RWPE2 (cell line): ENCODE data around the gene POC1B.

Experiments
- ATAC-seq: fragments of 200-7000 bp; cut with Tn5 transposase; 3 replicates; pipeline ENCODE4 v1.9.1; 2021; ENCODE audit warnings: low read depth
- DNase-seq: peaks from one replicate; pipeline ENCODE4 v3.0.0-alpha.2; 2020; ENCODE audit warnings: low spot score
- H3K27ac ChIP-seq: fragments of 450-650 bp; 2 replicates; pipeline ENCODE4 v1.5.1; 2017; ENCODE audit warnings: mild to moderate bottlenecking; ENCODE audit not compliant: poor library complexity, severe bottlenecking
- H3K27me3 ChIP-seq: fragments of 250-450 bp; sonication (Bioruptor Pico); 2 replicates; pipeline ENCODE4 v1.5.1; 2021; ENCODE audit warnings: mild to moderate bottlenecking, moderate library complexity; ENCODE audit not compliant: insufficient read depth, poor library complexity, severe bottlenecking
- H3K36me3 ChIP-seq: fragments of 250-450 bp; sonication (Bioruptor Pico); 2 replicates; pipeline ENCODE4 v1.5.1; 2020; ENCODE audit warnings: low read depth, mild to moderate bottlenecking, moderate library complexity
- H3K4me1 ChIP-seq: fragments of 250-450 bp; sonication (Bioruptor Pico); 2 replicates; pipeline ENCODE4 v1.5.1; 2021; ENCODE audit warnings: mild to moderate bottlenecking, moderate library complexity; ENCODE audit not compliant: insufficient read depth, poor library complexity, severe bottlenecking
- H3K4me3 ChIP-seq: fragments of 250-450 bp; sonication (Bioruptor Pico); 2 replicates; pipeline ENCODE4 v1.5.1; 2021; ENCODE audit warnings: mild to moderate bottlenecking, moderate library complexity; ENCODE audit not compliant: severe bottlenecking
- H3K9me3 ChIP-seq: fragments of 250-450 bp; sonication (Bioruptor Pico); 2 replicates; pipeline ENCODE4 v1.5.1; 2021; ENCODE audit warnings: mild to moderate bottlenecking, moderate library complexity; ENCODE audit not compliant: severe bottlenecking
- CTCF ChIP-seq: fragments of 450-650 bp; IDR thresholded peaks from one replicate; pipeline ENCODE4 v1.5.1; 2017; ENCODE audit warnings: mild to moderate bottlenecking, moderate library complexity; ENCODE audit not compliant: poor library complexity, severe bottlenecking

The POC1B gene

GRCh38 chr12:89528434-89528833, 2.6 kb upstream of the POC1B start:
- TF ChIP-seq CTCF: no peak

DNA sequence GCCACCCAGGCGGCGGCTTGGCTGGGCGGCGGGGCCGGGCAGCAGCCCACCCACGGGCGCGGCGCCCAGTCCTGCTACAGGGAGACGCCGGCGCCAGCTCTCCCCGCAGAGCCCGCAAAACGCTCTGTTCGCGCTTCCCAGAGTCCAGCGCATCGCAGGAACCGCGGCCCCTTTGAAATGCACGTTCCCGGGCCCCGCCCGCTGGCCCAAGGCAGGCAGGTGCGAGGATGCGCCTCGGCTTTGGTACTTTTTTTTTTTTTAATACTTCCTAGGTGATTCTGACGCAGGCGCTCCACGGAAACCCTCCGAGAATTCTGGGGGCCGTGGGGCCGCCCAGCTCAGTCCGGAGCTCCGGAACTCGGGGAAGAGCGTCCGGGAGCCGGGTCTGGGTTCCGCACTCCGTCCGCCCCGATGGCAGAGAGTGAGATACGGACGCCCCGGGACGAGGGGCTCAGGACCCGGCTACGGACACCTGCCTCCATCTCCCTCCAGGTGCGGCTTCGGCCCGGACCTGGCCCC, 483 bp downstream of the POC1B start:
- ATAC-seq: peak; percentile 30
- DNase-seq: peak; percentile 57
- Histone ChIP-seq H3K4me1 (peaks cover 18% of the 10 kb centered on the region), H3K4me3 (peak overlapping the region; percentile 93), H3K27me3 (no peaks in the 10 kb centered on the region), H3K27ac (peak overlapping the region; percentile 71), H3K36me3 (peaks cover 19% of the 10 kb centered on the region), H3K9me3 (no peaks in the 10 kb centered on the region)
- no peak for TF ChIP-seq CTCF

More at GRCh38 chr12:89528434-89528833, 2.6 kb upstream of the POC1B start:
- no peaks in the 10 kb centered on the region for H3K4me1 ChIP-seq
- peaks cover 3% of the 10 kb centered on the region for H3K36me3 ChIP-seq
- no peak overlapping the region for H3K27ac ChIP-seq
- ATAC-seq: no peak
- no peak for DNase-seq
- H3K4me3 ChIP-seq: no peak overlapping the region
- no peaks in the 10 kb centered on the region for H3K9me3 ChIP-seq
- no peaks in the 10 kb centered on the region for H3K27me3 ChIP-seq

- peaks cover 19% of the 10 kb centered on the region for H3K36me3 ChIP-seq
- H3K4me3 ChIP-seq: peak within 1 kb of the TSS; percentile 93
- ATAC-seq (peak; percentile 81), DNase-seq (peak; percentile 87)
- H3K27me3 ChIP-seq: no peaks in the 10 kb centered on the region
- no peaks in the 10 kb centered on the region for H3K9me3 ChIP-seq
- TF ChIP-seq CTCF: peak; percentile 77
- H3K27ac ChIP-seq: peak within 1 kb of the TSS; percentile 71
- H3K4me1 ChIP-seq: peaks cover 18% of the 10 kb centered on the region
These were observed 1.1 kb downstream of the POC1B start, which contains the start of gene GALNT4 for GRCh38 chr12:89524541-89525304. GALNT4 (minus strand) TSS chr12:89524796; CDS start chr12:89524549, 247 bp downstream.

GRCh38 chr12:89523843-89524540, 1.9 kb downstream of the POC1B start:
- Histone ChIP-seq H3K36me3 (peaks cover 24% of the 10 kb centered on the region), H3K4me1 (peaks cover 18% of the 10 kb centered on the region), H3K9me3 (no peaks in the 10 kb centered on the region), H3K27me3 (no peaks in the 10 kb centered on the region), H3K4me3 (peak overlapping the region; percentile 93), H3K27ac (peak overlapping the region; percentile 71)
- TF ChIP-seq CTCF: no peak
- ATAC-seq (no peak), DNase-seq (no peak)
